GM12875 (cell line): Measurements from ENCODE around the gene FBXO3.
"Not testable (repeated sequence)": the region's sequence is repeated elsewhere in the genome, so short reads cannot be mapped to it uniquely, and the experiment has no call there.

Experiments used
- H3K4me3 ChIP-seq: one replicate; pipeline ENCODE4 v1.5.1; 2011; ENCODE audit warnings: low read depth, low read length, control low read depth
- CTCF ChIP-seq: IDR thresholded peaks from 2 replicates; pipeline ENCODE4 v1.5.1; 2011; ENCODE audit warnings: low read depth, mild to moderate bottlenecking, control low read depth, inconsistent platforms, low read length, moderate library complexity, borderline replicate concordance; ENCODE audit not compliant: insufficient read depth

The FBXO3 gene

GRCh38 chr11:33801821-33802193 lies 27.5 kb upstream of the FBXO3 start:
- no peak overlapping the region for H3K4me3 ChIP-seq
- no peak for TF ChIP-seq CTCF

- TF ChIP-seq CTCF, result no peak
- no peak overlapping the region for H3K4me3 ChIP-seq
These were observed 23.6 kb upstream of the FBXO3 start for GRCh38 chr11:33797879-33798278.

GRCh38 chr11:33790040-33790439 lies 15.7 kb upstream of the FBXO3 start:
- H3K4me3 ChIP-seq, result no peak overlapping the region
- no peak for TF ChIP-seq CTCF

GRCh38 chr11:33788095-33788494 lies 13.8 kb upstream of the FBXO3 start:
- H3K4me3 ChIP-seq, result not testable (repeated sequence)

GRCh38 chr11:33787076-33787475 lies 12.8 kb upstream of the FBXO3 start:
- H3K4me3 ChIP-seq, result no peak overlapping the region
- TF ChIP-seq CTCF, result no peak

GRCh38 chr11:33785609-33786008 lies 11.3 kb upstream of the FBXO3 start:
- H3K4me3 ChIP-seq, result no peak overlapping the region
- no peak for TF ChIP-seq CTCF

- TF ChIP-seq CTCF, result no peak
These were observed 5.7 kb upstream of the FBXO3 start for GRCh38 chr11:33779849-33780528.

GRCh38 chr11:33778675-33779074 lies 4.4 kb upstream of the FBXO3 start:
- no peak for TF ChIP-seq CTCF
- H3K4me3 ChIP-seq, result no peak overlapping the region

More at GRCh38 chr11:33779849-33780528, 5.7 kb upstream of the FBXO3 start:
- H3K4me3 ChIP-seq, result no peak overlapping the region
